ENCODE results near the gene STAC3.

DNA sequence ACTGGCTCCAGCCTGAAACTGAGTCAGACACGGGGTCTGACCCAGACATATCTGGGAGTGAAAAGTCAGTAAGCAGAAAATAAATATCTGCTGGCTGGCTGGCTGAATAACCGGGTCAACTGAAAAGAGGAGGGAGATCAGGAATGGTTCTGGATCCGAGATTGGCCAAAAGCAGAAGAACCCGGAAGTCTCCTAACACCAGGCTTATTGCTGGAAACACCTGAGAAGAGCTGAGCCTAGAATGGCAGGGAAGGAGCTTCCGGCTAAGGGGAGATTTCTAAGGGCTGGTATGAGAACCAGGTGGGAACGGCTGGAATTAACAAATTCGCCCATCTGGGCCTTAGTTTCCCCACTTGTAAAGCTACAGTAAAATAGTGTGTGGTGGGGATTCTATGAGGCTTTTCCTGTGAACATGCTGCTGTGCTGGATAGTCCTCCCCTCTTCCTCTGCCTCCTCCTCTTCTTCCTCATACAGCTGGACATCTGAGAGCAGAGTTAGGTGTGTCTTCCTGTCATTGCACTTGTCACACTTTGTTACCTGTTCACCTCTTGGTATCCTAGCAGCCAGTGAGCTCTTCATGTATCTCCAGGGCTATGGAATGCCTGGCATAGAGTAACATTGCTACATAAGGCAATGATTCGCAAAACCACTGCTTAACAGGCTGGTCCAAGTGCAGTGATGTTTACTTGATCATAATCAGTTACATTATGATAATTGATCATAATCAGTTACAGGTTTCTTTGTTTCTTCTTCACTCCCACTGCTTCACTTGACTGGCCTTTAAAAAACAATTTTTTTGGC, 23.5 kb downstream of the STAC3 start:
- TF ChIP-seq EZH2 (IDR thresholded peaks at IDR 0.05; ENCODE audit: insufficient read depth, low read length): no peak
- TF ChIP-seq, protein P1, sequence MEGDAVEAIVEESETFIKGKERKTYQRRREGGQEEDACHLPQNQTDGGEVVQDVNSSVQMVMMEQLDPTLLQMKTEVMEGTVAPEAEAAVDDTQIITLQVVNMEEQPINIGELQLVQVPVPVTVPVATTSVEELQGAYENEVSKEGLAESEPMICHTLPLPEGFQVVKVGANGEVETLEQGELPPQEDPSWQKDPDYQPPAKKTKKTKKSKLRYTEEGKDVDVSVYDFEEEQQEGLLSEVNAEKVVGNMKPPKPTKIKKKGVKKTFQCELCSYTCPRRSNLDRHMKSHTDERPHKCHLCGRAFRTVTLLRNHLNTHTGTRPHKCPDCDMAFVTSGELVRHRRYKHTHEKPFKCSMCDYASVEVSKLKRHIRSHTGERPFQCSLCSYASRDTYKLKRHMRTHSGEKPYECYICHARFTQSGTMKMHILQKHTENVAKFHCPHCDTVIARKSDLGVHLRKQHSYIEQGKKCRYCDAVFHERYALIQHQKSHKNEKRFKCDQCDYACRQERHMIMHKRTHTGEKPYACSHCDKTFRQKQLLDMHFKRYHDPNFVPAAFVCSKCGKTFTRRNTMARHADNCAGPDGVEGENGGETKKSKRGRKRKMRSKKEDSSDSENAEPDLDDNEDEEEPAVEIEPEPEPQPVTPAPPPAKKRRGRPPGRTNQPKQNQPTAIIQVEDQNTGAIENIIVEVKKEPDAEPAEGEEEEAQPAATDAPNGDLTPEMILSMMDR (IDR thresholded peaks at IDR 0.05; ENCODE audit: insufficient read depth, low read depth, low read length): no peak

Measured in astrocyte (in vitro differentiated cells and primary cell).